Ishikawa (cell line): Measurements from ENCODE around the gene TSPAN18.

ENCODE experiments used
- CEBPB ChIP-seq: IDR thresholded peaks from 2 replicates; pipeline ENCODE4 v1.6.1; 2012
- CREB1 ChIP-seq: IDR thresholded peaks from 2 replicates; pipeline ENCODE4 v1.6.1; 2012; ENCODE audit warnings: low read depth
- EGR1 ChIP-seq: IDR thresholded peaks from 2 replicates; pipeline ENCODE4 v1.6.1; 2012
- EP300 ChIP-seq: IDR thresholded peaks from 2 replicates; pipeline ENCODE4 v1.6.1; 2012; ENCODE audit warnings: borderline replicate concordance
- FOXM1 ChIP-seq: IDR thresholded peaks from 2 replicates; pipeline ENCODE4 v1.6.1; 2012; ENCODE audit warnings: low read depth, borderline replicate concordance
- RAD21 ChIP-seq: IDR thresholded peaks from 2 replicates; pipeline ENCODE4 v1.6.1; 2012; ENCODE audit warnings: low read depth
- TAF1 ChIP-seq: IDR thresholded peaks from 2 replicates; pipeline ENCODE4 v1.6.1; 2012; ENCODE audit warnings: low read depth, mild to moderate bottlenecking
- TCF12 ChIP-seq: IDR thresholded peaks from 2 replicates; pipeline ENCODE4 v1.6.1; 2012; ENCODE audit warnings: low read depth
- YY1 ChIP-seq: IDR thresholded peaks from 2 replicates; pipeline ENCODE4 v1.6.1; 2012; ENCODE audit warnings: low read depth
- ZBTB7A ChIP-seq: IDR thresholded peaks from 2 replicates; pipeline ENCODE4 v1.6.1; 2012; ENCODE audit warnings: low read depth
- TF ChIP-seq, protein P1 (sequence below): IDR thresholded peaks from 2 replicates; pipeline ENCODE4 v1.6.1; 2012
- TF ChIP-seq, protein P2 (sequence below): IDR thresholded peaks from 2 replicates; pipeline ENCODE4 v1.6.1; 2012; ENCODE audit warnings: low read depth, mild to moderate bottlenecking
- TF ChIP-seq, protein P3 (sequence below): IDR thresholded peaks from 2 replicates; pipeline ENCODE4 v1.6.1; 2012

DNA sequence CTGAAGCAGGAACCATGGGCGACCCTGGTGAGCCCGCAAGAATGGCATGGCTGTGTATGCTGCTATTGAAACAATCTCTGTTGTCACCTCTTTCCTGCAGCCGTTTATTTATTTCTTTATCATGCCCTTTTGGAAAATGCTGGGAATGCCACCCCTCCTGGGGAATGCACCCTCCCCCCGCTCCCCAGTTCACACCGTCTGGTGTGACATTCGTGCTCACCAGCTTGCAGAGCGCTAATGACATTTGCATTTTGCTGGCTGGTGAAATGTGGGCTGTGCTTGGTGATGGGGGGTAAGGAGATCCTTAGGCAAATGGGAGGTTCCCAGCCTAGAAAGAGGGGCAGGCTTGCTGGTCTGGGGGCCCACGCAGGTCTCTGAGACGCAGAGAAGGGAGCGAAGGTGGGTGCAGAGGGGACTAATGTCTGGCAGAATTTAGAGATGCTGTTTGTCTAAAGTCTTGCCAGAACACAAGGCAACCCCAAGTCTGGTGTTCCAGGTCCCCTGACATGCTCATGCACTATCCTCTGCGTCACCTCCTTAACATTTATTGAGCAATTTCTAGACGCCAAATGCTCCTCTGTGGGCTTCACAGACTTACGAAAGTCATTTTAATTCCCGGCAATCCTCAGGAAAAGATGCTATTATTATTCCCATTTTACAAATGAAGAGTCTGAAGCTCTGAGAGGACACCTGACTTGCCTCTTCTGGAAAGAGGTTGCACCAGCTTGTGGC, 132.2 kb downstream of the TSPAN18 start:
- TF ChIP-seq YY1 (no peak), EP300 (no peak), TCF12 (no peak), ZBTB7A (no peak), TAF1 (no peak), EGR1 (no peak), CREB1 (no peak), CEBPB (no peak), FOXM1 (no peak), RAD21 (no peak)
- TF ChIP-seq, protein P1, sequence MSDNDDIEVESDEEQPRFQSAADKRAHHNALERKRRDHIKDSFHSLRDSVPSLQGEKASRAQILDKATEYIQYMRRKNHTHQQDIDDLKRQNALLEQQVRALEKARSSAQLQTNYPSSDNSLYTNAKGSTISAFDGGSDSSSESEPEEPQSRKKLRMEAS = no peak
- TF ChIP-seq, protein P2, sequence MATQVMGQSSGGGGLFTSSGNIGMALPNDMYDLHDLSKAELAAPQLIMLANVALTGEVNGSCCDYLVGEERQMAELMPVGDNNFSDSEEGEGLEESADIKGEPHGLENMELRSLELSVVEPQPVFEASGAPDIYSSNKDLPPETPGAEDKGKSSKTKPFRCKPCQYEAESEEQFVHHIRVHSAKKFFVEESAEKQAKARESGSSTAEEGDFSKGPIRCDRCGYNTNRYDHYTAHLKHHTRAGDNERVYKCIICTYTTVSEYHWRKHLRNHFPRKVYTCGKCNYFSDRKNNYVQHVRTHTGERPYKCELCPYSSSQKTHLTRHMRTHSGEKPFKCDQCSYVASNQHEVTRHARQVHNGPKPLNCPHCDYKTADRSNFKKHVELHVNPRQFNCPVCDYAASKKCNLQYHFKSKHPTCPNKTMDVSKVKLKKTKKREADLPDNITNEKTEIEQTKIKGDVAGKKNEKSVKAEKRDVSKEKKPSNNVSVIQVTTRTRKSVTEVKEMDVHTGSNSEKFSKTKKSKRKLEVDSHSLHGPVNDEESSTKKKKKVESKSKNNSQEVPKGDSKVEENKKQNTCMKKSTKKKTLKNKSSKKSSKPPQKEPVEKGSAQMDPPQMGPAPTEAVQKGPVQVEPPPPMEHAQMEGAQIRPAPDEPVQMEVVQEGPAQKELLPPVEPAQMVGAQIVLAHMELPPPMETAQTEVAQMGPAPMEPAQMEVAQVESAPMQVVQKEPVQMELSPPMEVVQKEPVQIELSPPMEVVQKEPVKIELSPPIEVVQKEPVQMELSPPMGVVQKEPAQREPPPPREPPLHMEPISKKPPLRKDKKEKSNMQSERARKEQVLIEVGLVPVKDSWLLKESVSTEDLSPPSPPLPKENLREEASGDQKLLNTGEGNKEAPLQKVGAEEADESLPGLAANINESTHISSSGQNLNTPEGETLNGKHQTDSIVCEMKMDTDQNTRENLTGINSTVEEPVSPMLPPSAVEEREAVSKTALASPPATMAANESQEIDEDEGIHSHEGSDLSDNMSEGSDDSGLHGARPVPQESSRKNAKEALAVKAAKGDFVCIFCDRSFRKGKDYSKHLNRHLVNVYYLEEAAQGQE = no peak
- TF ChIP-seq, protein P3, sequence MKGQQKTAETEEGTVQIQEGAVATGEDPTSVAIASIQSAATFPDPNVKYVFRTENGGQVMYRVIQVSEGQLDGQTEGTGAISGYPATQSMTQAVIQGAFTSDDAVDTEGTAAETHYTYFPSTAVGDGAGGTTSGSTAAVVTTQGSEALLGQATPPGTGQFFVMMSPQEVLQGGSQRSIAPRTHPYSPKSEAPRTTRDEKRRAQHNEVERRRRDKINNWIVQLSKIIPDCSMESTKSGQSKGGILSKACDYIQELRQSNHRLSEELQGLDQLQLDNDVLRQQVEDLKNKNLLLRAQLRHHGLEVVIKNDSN = no peak
